ENCODE measurements around the gene FIBP. TPM values are rescaled to one million over a fixed set of nuclear protein-coding genes. Genes with fewer than 3 reads are reported as not detected.

The FIBP gene
- polyA plus RNA-seq, 3 donors: 79.1 to 109 (median 101) TPM

DNA sequence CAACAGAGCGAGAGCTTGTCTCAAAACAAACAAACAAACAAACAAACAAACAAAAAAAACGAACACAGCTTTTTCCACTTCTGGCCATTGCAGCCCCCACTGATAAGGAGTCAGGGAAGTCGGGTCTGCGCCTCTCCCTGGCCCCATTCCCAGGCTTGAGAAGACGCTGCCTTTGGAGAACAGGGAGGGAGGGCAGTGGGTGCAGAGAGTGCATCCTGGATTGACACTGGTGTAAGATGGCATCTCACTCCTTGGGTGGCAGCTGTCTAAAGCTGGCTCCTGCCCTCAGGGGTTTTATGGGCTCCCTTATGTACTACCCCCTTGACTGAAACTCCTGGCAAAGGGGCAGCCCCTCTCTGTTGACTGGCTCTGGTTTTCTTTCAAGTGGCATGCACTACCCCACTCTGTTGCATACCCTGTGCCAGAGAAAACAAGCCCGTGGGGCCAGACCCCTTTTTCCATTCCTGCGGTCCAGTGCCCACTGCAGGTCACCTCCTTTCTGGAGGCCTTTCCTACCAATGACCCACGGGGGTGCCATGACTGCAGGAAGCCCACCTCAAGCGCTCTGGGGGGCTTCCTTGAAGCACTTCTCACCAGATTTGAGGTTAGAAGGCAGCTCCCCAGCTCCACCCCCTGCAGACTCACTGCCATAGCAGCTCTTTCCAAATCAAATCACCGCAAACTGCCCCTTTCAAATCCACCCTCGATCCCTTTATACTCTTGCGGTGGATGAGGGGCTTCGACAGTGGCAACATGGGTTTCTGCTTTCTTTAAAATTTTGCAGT is 43.7 kb upstream of the FIBP start:
- Histone ChIP-seq H3K36me3 (replicated peaks in 1 of 2; ENCODE audit: control insufficient read depth in 1 of 2, insufficient read depth in 2 of 2, low read length in 2 of 2) (no peaks in the 10 kb centered on the region), H3K9me3 (replicated peaks in 1 of 2; ENCODE audit: control insufficient read depth in 1 of 2, insufficient read depth in 1 of 2, low read length in 2 of 2) (no peaks in the 10 kb centered on the region), H3K27ac (ENCODE audit: low read depth in 1 of 2, low read length in 2 of 2) (no peak overlapping the region), H3K4me2 (replicated peaks; ENCODE audit: extremely low read depth, low read length, poor library complexity, severe bottlenecking) (no peak overlapping the region), H3K4me3 (replicated peaks in 1 of 3; ENCODE audit: low read depth in 2 of 3, low read length in 3 of 3) (no peak overlapping the region), H2AFZ (ENCODE audit: insufficient read depth, low read depth, low read length, poor library complexity, severe bottlenecking) (no peak overlapping the region), H4K20me1 (ENCODE audit: insufficient read depth, low read length) (no peaks in the 10 kb centered on the region), H3K79me2 (ENCODE audit: insufficient read depth, low read length) (no peaks in the 10 kb centered on the region), H3K9ac (ENCODE audit: insufficient read depth, low read length, poor library complexity, severe bottlenecking) (no peak overlapping the region), H3K27me3 (ENCODE audit: control insufficient read depth in 2 of 2, insufficient read depth in 2 of 2, low read length in 2 of 2) (no peaks in the 10 kb centered on the region), H3K4me1 (ENCODE audit: control insufficient read depth in 1 of 2, insufficient read depth in 2 of 2, low read length in 2 of 2) (peaks cover 18 to 21% of the 10 kb centered on the region in 2 donors)
- peaks cover 0 to 5% (median 2%) of the 10 kb centered on the region in 3 donors for H3K27me3 Mint-ChIP-seq (ENCODE audit: low read depth in 3 of 3)
- DNase-seq: no peak
- peaks cover 30% of the 10 kb centered on the region for H3K4me1 Mint-ChIP-seq
- no peak overlapping the region for H3K27ac Mint-ChIP-seq
- WGBS (ENCODE audit: insufficient coverage): 79% methylated on average over 11 of the region's 13 CpGs
- no peaks in the 10 kb centered on the region for H3K36me3 Mint-ChIP-seq
- H3K4me3 Mint-ChIP-seq: no peak overlapping the region
- intact Hi-C loops (cut with micrococcal nuclease): no loop called here
- TF ChIP-seq, protein P1, sequence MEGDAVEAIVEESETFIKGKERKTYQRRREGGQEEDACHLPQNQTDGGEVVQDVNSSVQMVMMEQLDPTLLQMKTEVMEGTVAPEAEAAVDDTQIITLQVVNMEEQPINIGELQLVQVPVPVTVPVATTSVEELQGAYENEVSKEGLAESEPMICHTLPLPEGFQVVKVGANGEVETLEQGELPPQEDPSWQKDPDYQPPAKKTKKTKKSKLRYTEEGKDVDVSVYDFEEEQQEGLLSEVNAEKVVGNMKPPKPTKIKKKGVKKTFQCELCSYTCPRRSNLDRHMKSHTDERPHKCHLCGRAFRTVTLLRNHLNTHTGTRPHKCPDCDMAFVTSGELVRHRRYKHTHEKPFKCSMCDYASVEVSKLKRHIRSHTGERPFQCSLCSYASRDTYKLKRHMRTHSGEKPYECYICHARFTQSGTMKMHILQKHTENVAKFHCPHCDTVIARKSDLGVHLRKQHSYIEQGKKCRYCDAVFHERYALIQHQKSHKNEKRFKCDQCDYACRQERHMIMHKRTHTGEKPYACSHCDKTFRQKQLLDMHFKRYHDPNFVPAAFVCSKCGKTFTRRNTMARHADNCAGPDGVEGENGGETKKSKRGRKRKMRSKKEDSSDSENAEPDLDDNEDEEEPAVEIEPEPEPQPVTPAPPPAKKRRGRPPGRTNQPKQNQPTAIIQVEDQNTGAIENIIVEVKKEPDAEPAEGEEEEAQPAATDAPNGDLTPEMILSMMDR (IDR thresholded peaks at IDR 0.05): peak; percentile 6
- H3K9me3 Mint-ChIP-seq: peaks cover 0 to 5% (median 0%) of the 10 kb centered on the region in 7 donors

DNA sequence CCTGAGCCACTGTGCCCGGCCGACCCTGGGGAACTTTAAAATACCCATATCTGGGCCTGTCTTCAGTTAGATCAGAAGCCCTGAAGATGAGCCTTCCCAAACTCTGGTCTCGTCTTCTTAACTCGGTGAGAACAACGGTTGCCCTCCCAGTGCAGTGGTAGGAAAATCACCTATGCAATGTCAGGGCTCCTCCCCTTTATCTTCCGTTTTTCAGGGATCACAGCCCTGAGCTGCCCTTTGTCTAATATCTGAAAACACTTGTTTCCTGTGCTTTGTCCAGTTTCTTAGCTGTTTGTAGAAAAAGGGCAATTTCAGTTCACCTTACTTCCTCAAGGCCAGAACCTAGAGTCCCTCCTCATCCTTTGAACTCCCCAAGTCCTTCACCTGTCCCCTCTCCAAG is 40.4 kb upstream of the FIBP start:
- peak overlapping the region; percentile 80 for H3K4me2 ChIP-seq (replicated peaks; ENCODE audit: extremely low read depth, low read length, poor library complexity, severe bottlenecking)
- H3K27ac ChIP-seq (ENCODE audit: low read depth in 1 of 2, low read length in 2 of 2): peak overlapping the region; percentile 72 to 90
- H3K9ac ChIP-seq (ENCODE audit: insufficient read depth, low read length, poor library complexity, severe bottlenecking): peak overlapping the region; percentile 61
- H3K4me1 Mint-ChIP-seq: peaks cover 28% of the 10 kb centered on the region
- no peaks in the 10 kb centered on the region for H3K79me2 ChIP-seq (ENCODE audit: insufficient read depth, low read length)
- peaks cover 18 to 26% of the 10 kb centered on the region in 2 donors for H3K4me1 ChIP-seq (ENCODE audit: control insufficient read depth in 1 of 2, insufficient read depth in 2 of 2, low read length in 2 of 2)
- no peaks in the 10 kb centered on the region for H4K20me1 ChIP-seq (ENCODE audit: insufficient read depth, low read length)
- H3K27ac Mint-ChIP-seq: peak overlapping the region; percentile 85 to 94 (median 93)
- H3K9me3 Mint-ChIP-seq: peaks cover 0 to 3% (median 0%) of the 10 kb centered on the region in 7 donors
- no peaks in the 10 kb centered on the region for H3K9me3 ChIP-seq (replicated peaks in 1 of 2; ENCODE audit: control insufficient read depth in 1 of 2, insufficient read depth in 1 of 2, low read length in 2 of 2)
- no peaks in the 10 kb centered on the region for H3K27me3 ChIP-seq (ENCODE audit: control insufficient read depth in 2 of 2, insufficient read depth in 2 of 2, low read length in 2 of 2)
- H3K36me3 ChIP-seq (replicated peaks in 1 of 2; ENCODE audit: control insufficient read depth in 1 of 2, insufficient read depth in 2 of 2, low read length in 2 of 2): peaks cover 0 to 7% of the 10 kb centered on the region in 2 donors
- 71% methylated on average over 2 of the region's 6 CpGs for WGBS (ENCODE audit: insufficient coverage)
- H3K27me3 Mint-ChIP-seq (ENCODE audit: low read depth in 3 of 3): peaks cover 0 to 2% (median 1%) of the 10 kb centered on the region in 3 donors
- H2AFZ ChIP-seq (ENCODE audit: insufficient read depth, low read depth, low read length, poor library complexity, severe bottlenecking): peak overlapping the region; percentile 94
- TF ChIP-seq, protein P1 (IDR thresholded peaks at IDR 0.05): no peak
- intact Hi-C loops (cut with micrococcal nuclease): loop anchor here in 1 of 2 donors (5.0 kb wide), 1 partner anchor 41 kb away; the partner anchor contains the start of gene FIBP
- peak overlapping the region in 1 of 3 experiments; percentile 71 for H3K4me3 ChIP-seq (replicated peaks in 1 of 3; ENCODE audit: low read depth in 2 of 3, low read length in 3 of 3)
- no peak for DNase-seq
- peak overlapping the region; percentile 77 to 90 for H3K4me3 Mint-ChIP-seq
- H3K36me3 Mint-ChIP-seq: peaks cover 5 to 6% of the 10 kb centered on the region in 2 donors

Data from CD14-positive monocyte (primary cell).